A549 (cell line): ENCODE data around the gene KNCN.

Experiments used
- EP300 ChIP-seq, 2 experiments: fragments of >200 bp; sonication (Bioruptor Twin); formaldehyde crosslinking; IDR thresholded peaks; 2 replicates in 1 of 2; 3 replicates in 1 of 2; pipeline ENCODE4 v1.6.1; 2016 to 2017
- ESRRA ChIP-seq: fragments of 150-350 bp; IDR thresholded peaks from 2 replicates; pipeline ENCODE4 v1.6.1; 2014; ENCODE audit warnings: mild to moderate bottlenecking, low read length, borderline replicate concordance
- MAX ChIP-seq: IDR thresholded peaks from 2 replicates; pipeline ENCODE4 v1.6.1; 2012
- NR3C1 ChIP-seq: fragments of >200 bp; sonication (Bioruptor Twin); formaldehyde crosslinking; IDR thresholded peaks from 3 replicates; pipeline ENCODE4 v1.6.1; 2017
- POLR2A ChIP-seq: IDR thresholded peaks from 2 replicates; pipeline ENCODE4 v1.6.1; 2012; ENCODE audit warnings: mild to moderate bottlenecking, low read length
- TFCP2L1 ChIP-seq: fragments of 250-450 bp; sonication (Bioruptor Pico); IDR thresholded peaks from 2 replicates; pipeline ENCODE4 v1.5.0; 2021; ENCODE audit warnings: mild to moderate bottlenecking
- TF ChIP-seq, protein P1 (sequence below): fragments of >200 bp; sonication (Bioruptor Twin); formaldehyde crosslinking; IDR thresholded peaks from 3 replicates; pipeline ENCODE4 v1.5.1; 2016
- TF ChIP-seq, protein P2 (sequence below): fragments of >200 bp; sonication (Bioruptor Twin); formaldehyde crosslinking; IDR thresholded peaks from 2 replicates; pipeline ENCODE4 v1.6.1; 2016

DNA sequence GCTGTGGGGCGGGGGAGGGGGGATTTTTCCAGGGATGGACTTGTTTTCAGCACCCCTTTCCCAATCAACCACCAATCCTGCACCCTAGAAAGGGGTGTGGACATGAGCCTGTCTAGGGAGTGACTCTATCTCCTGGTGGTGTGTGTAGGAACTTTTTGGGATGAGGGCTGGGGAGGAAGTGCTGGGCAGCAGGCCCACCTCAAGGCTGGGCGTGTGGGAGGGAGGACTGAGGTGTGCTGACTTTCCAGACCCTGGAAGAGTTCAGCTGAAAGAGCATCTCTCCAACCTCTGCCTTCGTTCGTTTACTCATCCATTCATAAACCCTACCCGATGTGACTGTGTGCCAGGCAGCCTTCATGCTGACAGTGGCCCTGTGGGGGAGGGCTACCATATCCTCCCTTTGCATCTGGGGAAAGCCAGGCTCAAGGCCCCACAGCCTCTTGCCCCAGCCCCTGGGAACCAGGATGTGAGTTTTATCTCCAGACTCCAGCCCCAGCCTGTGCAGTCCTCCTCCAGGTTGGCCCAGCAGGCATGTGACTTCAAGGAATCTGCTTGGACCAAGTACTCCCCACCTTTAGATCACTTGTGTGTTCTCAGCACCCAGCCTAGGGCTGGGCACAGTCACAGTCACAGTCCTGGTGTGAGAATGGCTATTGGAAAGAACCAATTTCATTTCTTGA lies 6.7 kb downstream of the KNCN start:
- TF ChIP-seq EP300 (IDR thresholded peaks at IDR 0.05): no peak
- TF ChIP-seq, protein P1, sequence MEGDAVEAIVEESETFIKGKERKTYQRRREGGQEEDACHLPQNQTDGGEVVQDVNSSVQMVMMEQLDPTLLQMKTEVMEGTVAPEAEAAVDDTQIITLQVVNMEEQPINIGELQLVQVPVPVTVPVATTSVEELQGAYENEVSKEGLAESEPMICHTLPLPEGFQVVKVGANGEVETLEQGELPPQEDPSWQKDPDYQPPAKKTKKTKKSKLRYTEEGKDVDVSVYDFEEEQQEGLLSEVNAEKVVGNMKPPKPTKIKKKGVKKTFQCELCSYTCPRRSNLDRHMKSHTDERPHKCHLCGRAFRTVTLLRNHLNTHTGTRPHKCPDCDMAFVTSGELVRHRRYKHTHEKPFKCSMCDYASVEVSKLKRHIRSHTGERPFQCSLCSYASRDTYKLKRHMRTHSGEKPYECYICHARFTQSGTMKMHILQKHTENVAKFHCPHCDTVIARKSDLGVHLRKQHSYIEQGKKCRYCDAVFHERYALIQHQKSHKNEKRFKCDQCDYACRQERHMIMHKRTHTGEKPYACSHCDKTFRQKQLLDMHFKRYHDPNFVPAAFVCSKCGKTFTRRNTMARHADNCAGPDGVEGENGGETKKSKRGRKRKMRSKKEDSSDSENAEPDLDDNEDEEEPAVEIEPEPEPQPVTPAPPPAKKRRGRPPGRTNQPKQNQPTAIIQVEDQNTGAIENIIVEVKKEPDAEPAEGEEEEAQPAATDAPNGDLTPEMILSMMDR: no peak
- TF ChIP-seq POLR2A: no peak
- TF ChIP-seq NR3C1: no peak
- no peak for TF ChIP-seq TFCP2L1 (CRISPR knock-in tag)
- TF ChIP-seq, protein P2, sequence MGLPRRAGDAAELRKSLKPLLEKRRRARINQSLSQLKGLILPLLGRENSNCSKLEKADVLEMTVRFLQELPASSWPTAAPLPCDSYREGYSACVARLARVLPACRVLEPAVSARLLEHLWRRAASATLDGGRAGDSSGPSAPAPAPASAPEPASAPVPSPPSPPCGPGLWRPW: no peak
- no peak for TF ChIP-seq ESRRA
- no peak for TF ChIP-seq MAX
